SH-SY5Y (cell line): ENCODE results near the gene PTPRK.

ENCODE experiments used
- GATA2 ChIP-seq: IDR thresholded peaks from 2 replicates; pipeline ENCODE4 v1.6.1; 2011; ENCODE audit warnings: mild to moderate bottlenecking, low read depth, low read length
- GATA3 ChIP-seq: IDR thresholded peaks from 2 replicates; pipeline ENCODE4 v1.6.1; 2011; ENCODE audit warnings: low read depth, mild to moderate bottlenecking, low read length, moderate library complexity

DNA sequence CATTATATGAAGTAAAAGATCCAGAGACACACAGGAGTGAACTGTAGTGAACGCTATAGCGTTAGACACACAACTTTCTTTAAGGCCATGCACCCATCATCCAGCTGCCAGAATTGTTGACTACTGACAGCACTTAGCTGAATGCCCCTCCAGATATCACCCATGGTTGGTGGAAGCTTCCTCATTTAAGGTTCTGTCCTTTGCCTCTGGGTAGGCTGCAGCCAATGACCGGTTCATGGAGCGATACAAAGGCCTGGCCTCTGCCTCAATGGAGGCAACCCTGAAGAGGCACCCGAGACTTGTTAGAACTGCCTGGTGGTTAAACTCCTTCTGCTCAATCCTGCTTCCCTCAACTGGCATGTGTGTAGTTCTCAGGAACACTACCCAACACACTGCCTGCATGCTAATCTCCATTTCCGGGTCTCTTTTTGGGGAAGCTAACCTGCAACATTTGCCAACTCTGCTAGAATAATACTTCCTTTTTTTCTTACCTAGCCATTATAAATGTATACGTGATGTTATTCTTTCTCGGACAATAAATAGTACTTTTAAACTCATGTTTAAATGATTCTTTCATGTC, 569.7 kb downstream of the PTPRK start:
- TF ChIP-seq GATA3 (no peak), GATA2 (no peak)
